HG03354 (cell line): ENCODE data around the gene PLEKHA1.

Experiments used
- ATAC-seq: cut with Tn5 transposase; IDR thresholded peaks from one replicate; pipeline ENCODE4 v1.9.1; 2021; ENCODE audit warnings: mild to moderate bottlenecking; ENCODE audit not compliant: unreplicated experiment, poor library complexity, severe bottlenecking

Gene PLEKHA1

DNA sequence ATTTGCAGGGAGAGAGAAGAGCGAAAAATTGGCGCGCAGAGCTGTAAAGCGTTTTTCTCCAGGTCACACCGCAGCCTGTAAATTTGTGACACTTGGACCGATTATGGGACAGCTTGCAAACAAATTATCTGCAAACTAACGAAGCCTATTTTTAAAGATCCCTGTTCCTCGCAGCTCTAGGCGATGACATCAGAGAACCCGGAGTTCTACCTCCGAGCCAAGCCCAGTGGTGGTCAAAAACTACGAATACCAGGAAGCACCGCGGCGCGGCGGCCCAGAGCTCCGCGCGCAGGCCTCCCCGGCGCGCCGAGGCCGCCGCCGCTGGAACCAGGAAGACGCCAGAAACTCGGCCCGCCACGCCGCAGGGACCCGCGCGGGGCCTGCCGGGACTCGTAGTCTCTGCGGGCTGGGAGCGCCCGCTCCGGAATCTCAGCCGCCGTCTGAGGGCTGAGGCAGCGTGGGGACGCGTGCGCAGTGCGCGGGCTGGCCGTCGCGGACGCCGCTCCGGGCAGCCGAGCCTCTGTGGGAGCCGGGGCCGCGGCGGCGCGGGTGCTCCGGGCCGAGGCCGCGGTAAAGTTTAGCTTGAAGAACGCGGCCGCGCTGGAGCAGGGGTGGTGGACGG is at the start of gene PLEKHA1:
PLEKHA1 (plus strand) TSS at position 472 of the 622 bp plus-strand sequence. CDS start 18,493 bp downstream, outside the sequence.
- peak; percentile 94 for ATAC-seq

DNA sequence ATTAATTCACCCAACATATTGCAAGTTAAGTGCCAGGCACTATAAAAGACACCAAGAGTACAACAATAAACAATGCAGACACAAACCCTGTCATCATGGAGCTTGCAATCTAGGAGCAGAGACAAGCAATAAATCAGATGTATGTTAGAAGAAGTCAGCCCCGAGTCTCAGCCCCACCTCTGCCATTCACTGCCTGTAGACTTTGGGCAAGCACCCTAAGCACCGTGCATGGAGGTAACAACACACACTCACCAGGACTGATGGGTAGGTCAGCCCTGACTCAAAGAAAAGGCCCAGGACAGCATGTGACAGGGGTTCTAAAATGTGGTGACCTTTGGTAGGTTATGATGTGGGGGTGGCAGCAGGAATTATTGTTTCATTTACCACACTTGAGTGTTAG is 49.3 kb upstream of the PLEKHA1 start:
- no peak for ATAC-seq

DNA sequence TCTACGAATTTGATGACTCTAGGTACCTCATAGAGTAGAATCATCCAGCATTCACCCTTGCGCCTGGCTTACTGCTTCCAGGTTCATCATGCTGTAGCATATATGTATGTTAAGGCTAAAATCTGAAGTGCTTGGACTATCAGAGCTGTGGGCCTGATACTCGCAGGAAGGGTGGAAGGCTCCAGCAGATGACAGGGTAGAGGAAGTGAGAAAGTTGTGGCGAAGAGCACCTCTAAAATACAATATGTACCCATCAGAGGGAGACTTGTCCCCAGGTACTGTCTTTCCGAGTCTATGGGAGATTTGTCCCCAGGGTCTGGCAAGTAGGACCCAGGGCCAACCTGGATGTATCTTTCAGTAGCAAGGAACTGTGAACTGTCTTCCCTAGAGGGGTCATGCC is 48.1 kb upstream of the PLEKHA1 start:
- no peak for ATAC-seq

DNA sequence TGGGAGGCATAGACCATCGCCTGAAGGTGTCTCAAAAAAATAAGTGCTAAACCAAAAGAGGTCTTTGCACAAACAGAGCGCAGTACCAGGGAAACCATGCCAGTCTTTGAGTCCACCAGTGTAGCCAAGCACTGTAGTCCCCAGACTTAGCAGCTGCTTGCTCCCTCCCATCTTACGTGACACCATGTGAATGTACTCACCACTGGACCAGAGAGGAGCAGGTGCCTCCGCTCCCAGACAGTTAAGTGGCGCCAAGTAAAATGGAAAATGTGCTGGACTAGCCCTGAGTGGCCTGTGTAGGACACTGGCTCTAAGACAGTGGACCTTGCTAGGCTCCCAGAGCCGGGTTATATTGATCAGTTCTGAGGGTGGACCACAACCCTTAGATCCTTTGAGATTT is 47.7 kb upstream of the PLEKHA1 start:
- ATAC-seq = no peak

DNA sequence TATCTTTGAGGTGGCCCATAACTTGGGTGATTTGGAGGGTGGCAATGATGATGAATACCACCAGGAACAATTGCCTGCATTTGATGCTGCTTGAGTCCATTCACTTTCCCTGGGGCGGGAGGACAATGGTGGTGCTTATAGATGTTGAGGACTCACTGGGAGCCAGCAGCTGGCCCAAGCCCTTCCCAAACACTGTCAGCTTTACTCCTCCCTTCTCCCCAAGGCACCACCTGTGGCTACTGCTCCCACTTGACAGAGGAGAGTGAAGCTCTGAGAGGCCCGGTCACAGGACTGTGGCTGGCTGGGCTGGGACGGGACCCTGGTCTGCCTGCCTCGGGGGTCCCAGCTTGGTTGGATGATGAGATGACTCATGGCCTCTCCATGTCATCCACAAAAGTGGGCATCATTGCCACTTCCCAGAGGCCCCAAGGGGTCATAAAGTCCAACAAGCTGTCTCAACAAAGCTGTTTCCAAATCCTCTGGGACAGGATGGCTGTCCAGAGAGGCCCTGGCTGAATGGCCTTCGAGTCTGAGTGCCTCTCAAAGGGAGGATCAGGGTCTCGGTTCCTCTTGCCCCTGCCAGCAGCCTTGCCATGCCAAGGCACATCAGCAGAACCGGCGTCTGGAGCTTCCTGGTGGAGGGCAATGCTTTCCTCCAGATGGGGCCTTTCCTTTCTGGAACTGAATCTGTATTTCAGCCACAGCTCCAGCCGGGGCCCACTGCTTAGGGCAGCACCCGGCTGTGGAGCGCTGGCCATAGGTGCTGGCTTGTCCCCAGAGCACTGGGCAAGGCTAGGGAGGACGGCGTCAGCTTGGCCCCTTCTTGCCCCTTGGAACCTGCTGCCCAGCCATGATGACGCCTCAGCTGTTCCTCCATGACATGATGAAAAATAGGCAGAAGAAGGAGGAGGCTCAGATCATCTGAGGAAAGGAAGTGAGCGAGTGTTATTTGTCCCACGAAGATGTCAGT is 47.0 kb upstream of the PLEKHA1 start:
- no peak for ATAC-seq

DNA sequence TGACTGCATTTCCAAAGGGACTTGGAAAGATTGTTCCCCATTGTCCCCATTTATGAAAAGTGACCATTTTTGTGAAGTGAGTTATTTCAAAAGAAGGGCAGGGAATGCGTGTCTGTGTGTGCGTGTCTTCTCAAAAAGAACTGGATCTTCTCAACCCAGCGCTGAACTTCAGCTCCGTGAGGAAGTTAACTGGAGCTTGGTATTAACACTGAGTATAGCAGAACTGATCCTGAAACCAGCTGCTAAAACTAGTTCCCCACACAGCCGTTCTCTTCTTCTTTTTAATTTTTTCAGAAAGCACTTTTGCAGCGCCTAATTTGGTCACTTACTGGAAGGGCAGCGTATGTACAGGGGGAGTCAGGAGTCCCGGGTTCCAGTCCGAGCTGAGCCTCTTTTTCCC is 45.8 kb upstream of the PLEKHA1 start:
- ATAC-seq = no peak

DNA sequence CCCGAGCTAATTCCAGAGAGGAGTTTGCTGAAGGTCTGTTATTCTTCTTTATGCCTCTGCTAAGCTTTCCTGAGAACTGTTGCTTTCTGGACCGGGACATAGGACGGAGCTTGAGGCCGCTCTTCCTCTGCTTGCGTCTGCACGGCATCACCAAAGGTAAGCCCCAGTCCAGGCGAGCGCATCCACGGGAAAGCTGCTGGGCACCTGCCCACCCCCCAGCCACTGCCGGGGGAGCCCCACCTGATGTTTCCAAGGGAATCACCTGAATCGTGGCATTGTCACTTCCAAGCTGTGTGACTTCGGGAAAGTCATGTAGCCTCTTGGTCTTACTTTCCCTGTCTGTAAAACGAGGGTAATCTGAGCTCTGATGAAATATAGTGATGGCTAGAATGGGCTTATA is 45.1 kb upstream of the PLEKHA1 start:
- ATAC-seq = no peak

DNA sequence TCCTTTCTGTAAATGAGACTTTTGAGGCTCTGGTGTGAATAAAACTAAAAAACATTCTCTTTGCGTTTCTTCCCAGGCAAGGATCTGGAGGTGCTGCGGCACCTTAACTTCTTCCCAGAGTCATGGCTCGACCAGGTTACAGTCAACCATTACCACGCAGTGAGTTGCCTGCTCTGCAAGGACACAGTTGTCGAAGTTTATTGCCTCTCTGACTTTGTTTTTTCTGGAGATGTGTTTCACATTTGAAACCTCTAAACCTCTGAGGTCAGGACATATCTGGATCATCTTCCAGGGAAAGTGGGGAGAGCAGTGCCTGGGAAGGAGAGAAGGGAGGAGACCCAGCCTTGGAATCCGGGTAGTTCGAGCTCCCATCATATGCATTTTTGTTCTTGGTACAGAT is 43.4 kb upstream of the PLEKHA1 start:
- no peak for ATAC-seq

DNA sequence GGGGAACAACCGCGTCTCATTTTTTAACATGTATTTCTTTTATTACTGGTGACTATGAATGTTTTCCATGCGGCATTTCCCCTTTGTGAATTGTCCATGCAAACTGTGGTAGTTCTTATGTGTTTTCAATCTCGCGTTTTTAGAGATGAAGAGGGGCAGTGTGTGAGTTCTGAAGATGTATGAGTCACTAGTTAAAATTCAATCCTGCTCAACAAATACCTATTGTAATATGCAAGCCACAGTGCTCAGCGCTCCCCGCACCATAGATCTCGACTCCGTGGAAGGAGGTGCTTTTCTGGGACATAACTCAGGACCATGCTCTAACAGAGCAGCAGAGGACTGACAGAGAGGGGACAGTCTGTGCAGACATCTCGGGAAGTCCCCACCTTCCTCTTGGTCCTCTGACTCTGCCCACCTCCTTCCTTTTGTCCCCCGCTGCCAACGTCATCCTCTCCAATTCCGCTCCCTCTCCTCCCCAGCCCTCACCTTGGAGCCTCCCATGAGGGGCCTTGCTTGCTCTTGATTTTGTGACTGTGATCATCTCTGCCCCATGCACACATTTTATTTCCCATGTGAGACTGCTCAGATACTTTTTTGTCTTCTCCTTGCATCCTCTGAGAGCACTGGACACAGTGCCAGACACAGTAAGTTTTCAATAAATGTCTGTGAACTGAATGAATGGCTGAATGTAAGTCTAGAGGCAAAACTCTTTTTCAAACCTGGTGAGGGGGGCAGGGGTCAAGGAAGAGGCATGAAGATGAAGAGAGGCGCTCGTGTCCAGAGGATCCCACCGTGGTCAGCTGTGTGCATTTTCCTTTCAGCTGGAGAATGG is 42.7 kb upstream of the PLEKHA1 start:
- no peak for ATAC-seq

DNA sequence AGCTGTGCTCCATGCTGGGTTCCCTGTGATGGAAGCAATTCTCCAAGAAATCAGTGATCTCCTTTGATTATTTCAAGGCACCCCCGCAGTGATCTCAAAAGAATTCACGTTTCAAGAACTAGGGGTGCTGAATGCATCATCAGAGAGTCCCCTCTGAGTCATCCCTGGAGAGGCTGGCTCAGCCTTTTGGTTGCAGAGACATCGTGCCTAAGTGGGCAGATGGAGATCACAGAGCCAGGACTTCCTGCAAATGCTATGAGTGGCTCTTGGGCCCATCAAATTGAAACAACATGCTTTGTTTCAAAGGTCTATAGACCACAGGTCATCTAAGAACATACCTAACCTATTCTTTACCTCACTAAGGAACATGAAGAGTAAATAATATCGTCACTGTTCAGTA is 41.5 kb upstream of the PLEKHA1 start:
- ATAC-seq = no peak

DNA sequence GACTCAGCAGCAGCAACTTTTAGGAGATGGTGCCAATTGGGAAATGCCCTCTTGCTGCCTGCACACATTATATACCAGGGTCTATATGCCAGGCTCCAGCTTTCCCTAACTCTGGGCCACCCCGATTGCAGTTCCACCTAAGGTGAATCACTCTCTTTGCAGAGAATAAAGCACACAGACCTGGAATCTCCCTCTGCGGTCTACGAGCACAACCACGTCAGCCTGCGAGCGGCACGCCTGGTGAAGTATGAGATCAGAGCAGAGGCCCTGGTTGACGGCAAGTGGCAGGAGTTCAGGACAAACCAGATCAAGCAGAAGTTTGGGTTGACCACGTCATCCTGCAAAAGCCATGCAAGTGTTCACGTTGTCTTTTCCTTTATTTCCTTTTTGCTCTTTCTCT is 38.2 kb upstream of the PLEKHA1 start:
- no peak for ATAC-seq

DNA sequence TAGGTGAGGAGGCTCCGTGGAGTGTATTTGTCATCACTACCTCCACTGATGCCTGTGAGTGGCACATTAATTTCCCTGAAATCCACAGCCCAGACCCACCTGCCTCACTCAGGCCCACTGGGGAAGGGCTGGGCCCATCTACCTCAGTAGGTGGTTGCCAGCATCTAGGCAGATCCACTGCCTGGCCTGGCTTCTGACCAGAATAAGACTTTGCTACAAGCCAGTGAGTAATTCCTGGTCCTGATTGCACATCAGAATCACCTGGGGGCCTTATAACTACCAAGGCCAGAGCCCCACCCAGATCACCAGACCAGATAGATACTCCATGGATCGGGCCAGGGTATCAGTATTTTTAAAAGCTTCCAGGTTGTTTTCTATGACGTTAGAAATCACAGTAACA is 37.5 kb upstream of the PLEKHA1 start:
- no peak for ATAC-seq

DNA sequence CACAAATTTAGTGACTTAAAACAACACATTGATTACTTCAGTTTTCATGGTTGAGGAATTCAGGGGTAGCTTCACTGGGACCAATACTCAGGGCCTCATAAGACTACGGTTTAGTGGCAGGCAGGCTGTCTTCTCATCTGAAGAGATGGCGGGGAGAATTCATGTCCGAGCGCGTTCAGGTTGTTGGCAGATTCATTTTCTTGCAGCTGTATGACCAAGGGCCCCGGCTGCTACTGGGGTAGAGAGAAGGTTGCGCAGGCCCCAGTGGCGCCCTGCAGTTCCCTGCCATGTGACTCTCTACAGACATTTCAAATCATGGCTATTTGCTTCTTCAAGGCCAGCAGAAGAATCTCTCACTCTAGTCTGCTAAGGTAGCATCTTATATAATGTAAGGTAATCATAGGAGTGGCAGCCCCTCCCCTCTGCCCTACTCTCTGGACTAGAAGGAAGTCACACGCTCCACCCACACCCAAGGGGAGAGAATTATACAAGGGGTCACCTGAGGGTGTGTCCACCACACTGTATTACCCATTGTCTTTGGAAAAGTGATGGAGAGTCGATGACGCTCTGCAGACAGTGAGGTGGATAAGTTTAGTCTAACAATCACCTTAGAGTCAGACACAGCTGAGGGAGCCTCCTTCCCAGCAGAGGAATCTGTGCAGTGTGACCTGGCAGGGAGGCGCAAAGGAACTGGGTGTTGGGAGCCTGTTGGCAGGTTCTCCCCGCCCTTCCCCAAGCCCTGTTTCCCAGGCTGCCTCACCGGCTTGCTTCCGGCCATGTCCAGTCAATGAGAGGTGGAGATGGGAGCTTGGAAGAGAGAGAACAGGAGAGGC is 35.7 kb upstream of the PLEKHA1 start:
- no peak for ATAC-seq

DNA sequence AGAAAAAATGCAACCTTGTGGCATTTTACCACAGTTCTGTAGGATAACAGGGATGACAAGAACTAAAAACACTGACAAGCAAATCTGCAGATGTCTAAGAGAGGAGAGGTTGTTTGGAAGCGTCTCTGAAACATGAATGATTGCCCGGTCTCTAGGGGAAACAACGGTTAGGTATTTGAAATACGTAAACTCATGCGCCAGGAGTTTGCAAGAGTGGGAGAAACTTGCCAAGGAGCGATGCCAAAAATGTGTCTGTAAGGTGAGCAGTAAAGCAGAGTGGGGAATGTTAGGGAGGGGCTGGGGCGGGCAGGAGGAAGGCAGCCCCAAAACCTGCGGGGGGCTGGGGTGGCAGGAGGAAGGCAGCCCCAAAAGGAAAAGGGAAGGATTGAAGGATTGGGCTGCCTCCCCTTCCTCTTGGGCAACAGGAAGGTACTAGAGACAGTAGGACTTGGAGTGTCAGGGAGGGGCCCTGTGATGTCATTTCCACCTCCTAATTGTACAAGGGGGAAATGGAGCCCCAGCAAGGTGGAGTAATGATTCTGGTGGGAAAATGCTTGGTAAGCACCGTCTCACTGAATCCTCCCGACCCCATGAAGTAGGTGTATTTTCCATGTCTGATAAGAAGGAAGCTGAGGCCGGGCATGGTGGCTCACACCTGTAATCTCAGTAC is 33.2 kb upstream of the PLEKHA1 start:
- no peak for ATAC-seq

DNA sequence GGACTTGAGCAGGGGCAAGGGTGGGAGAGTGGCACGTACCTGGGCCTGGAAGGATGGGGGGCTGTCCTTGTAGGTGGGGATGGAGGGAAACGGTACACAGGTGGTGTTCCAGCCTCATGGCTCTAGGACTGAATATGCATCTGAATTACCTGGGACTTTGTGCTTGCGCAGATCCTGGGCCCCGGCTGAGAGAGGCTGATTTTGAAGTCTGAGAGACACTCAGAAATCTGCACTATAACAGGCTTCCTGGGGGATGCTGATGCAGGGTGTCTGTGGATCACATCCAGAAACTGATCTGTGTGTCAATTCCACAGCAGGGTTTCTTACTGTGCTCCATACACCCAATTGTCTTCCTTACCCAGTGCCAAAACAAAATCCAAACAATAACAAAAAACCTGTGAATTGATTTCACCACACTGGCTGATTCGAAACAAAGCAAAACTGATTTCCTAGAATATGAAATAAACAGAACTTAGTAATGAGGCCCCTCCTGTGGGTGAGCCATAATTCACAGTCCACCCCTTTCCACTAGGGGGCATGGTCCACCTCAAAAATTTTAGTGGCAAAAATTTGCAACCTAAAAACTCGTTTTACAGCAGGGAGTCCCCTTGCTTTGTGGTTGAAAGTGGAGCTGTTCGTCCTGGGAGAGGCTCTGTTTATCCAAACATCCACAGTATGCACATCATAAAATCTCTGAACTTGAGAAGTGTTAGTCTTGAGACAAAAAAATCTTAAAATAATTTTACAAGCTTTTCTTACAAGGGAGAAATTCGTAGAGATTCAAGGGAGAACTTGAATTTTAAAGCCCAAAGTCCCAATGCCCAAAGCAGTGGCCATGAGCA is 32.0 kb upstream of the PLEKHA1 start:
- no peak for ATAC-seq

DNA sequence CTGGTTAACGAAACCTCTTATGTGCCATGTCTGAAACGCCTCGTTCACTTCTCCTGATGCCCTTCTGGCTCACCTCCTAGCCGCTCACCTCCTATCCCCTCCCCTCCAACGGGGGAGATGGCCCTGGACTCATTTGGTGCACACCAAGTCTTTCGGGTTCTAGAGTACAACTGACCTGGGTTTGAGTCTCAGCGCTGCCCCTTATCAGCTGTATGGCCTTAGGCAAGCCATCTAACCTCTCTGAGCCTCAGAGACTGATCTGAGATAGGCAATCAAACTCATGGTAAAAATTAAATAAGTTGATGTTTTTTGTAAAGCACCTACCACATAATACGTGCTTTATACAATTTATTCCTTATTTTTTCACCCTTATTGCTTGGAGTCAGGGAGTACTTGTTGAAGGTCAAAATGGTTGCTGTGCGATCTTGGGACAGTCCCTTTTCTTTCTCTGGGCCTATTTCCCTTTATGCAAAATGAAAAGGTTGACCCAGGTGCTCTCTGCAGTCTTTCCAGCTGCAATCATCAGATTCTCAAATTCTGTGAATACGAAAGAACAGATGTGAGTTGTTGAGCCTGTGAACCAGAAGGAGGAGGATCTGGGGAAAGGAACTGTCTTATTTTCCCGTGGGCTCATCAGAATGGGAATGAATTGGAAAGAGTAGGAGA is 31.2 kb upstream of the PLEKHA1 start:
- no peak for ATAC-seq

DNA sequence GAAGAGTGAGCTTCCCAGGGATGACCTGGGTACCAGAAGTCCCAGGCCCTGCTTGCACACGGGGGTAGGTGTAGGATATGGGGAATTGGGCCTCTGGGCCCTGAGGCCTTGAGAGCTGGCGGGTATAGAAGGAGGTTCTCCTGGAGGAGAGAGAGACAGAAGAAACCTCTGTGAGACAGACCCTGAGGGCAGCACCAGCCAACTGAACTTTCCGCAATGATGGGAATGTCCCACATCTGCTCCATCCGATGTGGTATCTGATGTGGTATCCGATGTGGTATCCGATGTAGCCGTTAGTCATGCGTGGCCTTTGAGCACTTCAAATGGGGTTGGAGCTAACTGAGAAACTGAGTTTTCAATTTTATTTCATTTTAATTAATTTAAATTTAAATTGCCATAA is 30.6 kb upstream of the PLEKHA1 start:
- no peak for ATAC-seq
